Subcutaneous adipose tissue (tissue), 4 donors: Measurements from ENCODE around the gene CPSF4L. TPM values are rescaled to one million over a fixed set of nuclear protein-coding genes. Genes with fewer than 3 reads are reported as not detected.

ENCODE experiments used
- CTCF ChIP-seq: fragments of 450-650 bp; IDR thresholded peaks from one replicate; pipeline ENCODE4 v1.5.1; 2016; ENCODE audit warnings: low read depth, mild to moderate bottlenecking, control low read depth, antibody characterized with exemption, moderate library complexity
- total RNA-seq, 4 donors: library from RNA; depleted of rRNA; stranded (reverse); fragments of >200 nt; gene quantifications; one replicate each; pipeline ENCODE4 v1.1.0, GENCODE V29; 2016

The CPSF4L gene
- total RNA-seq, 4 donors from 2014 or later: not detected

- no peak for TF ChIP-seq CTCF
Observed at GRCh38 chr17:73293031-73293430, 31.4 kb upstream of the CPSF4L start.

- no peak for TF ChIP-seq CTCF
Observed at GRCh38 chr17:73292031-73292531, 30.4 kb upstream of the CPSF4L start.

GRCh38 chr17:73291260-73291801, 29.7 kb upstream of the CPSF4L start:
- no peak for TF ChIP-seq CTCF

GRCh38 chr17:73290399-73291259, 28.9 kb upstream of the CPSF4L start:
- no peak for TF ChIP-seq CTCF

GRCh38 chr17:73289549-73290254, 28.0 kb upstream of the CPSF4L start:
- no peak for TF ChIP-seq CTCF

GRCh38 chr17:73288534-73289302, 27.0 kb upstream of the CPSF4L start:
- no peak for TF ChIP-seq CTCF
